ENCODE measurements around the gene SPTBN4. TPM values are rescaled to one million over a fixed set of nuclear protein-coding genes. Genes with fewer than 3 reads are reported as not detected.

Gene SPTBN4
- total RNA-seq (2022) (0.63 and 1.1 TPM in 2 replicates), Bru-seq, nascent RNA (percentile 7 among the genes with signal in this experiment), BruChase-seq, experiment 1, labeled RNA remaining after a 6-hour chase (percentile 5 among the genes with signal in this experiment), BruChase-seq, experiment 2, labeled RNA remaining after a 2-hour chase (percentile 4 among the genes with signal in this experiment)
- long read RNA-seq: 0 reads

- POLR2A ChIA-PET: interaction anchor here (0.6 to 4.6 kb wide), 6 partner anchors 24 to 739 kb away, joined by 3 to 94 read pairs (median 4); partner anchors contain the start of genes COQ8B and ITPKC
- Mint-ChIP-seq H3K9me3 (ENCODE audit: unreplicated experiment) (no peaks in the 10 kb centered on the region), H3K27ac (ENCODE audit: low read depth, unreplicated experiment) (peak within 1 kb of the TSS; percentile 92), H3K4me1 (ENCODE audit: insufficient read depth, unreplicated experiment) (peaks cover 19% of the 10 kb centered on the region), H3K4me3 (ENCODE audit: unreplicated experiment) (peak within 1 kb of the TSS; percentile 98), H3K27me3 (ENCODE audit: insufficient read depth, unreplicated experiment) (no peaks in the 10 kb centered on the region), H3K36me3 (ENCODE audit: insufficient read depth, unreplicated experiment) (peaks cover 6% of the 10 kb centered on the region)
- DNase-seq (ENCODE audit: unreplicated experiment): no peak
- BruUV-seq (replicated peaks): no TSS peak
- CTCF ChIA-PET: interaction anchor here (0.6 to 1.0 kb wide), 5 partner anchors 26 to 139 kb away, joined by 3 to 4 read pairs (median 3); no protein-coding TSS in a partner anchor
- no peak for TF ChIP-seq CTCF (IDR thresholded peaks at IDR 0.05; ENCODE audit: unreplicated experiment)
- intact Hi-C loops (cut with micrococcal nuclease): no loop called here
Measured at GRCh38 chr19:40466985-40467734, at the start of gene SPTBN4. Gene SPTBN4, plus strand, starts transcription at chr19:40467001. Its CDS starts 5,621 bp downstream, at chr19:40472622.

DNA sequence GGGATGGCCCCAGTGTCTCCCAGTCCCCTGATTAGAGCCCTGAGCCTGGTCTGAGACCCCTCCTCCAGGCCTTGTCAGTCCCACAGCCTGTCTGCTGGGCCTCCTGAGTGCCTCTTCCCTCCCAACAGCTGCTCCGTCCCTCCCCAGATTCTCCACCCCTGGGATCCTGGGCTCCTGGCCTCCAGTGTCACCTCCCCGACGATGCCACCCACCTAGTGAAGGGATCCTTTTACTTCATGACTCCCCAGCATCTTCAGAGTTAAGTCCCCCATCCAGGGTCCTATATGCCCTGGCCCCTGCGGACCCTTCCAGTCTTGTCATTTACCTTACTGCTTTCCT lies 49.2 kb upstream of the SPTBN4 start:
- Mint-ChIP-seq H3K27ac (ENCODE audit: low read depth, unreplicated experiment) (peak overlapping the region; percentile 49), H3K36me3 (ENCODE audit: insufficient read depth, unreplicated experiment) (peaks cover 14% of the 10 kb centered on the region), H3K9me3 (ENCODE audit: unreplicated experiment) (no peaks in the 10 kb centered on the region), H3K4me1 (ENCODE audit: insufficient read depth, unreplicated experiment) (peaks cover 12% of the 10 kb centered on the region), H3K27me3 (ENCODE audit: insufficient read depth, unreplicated experiment) (no peaks in the 10 kb centered on the region), H3K4me3 (ENCODE audit: unreplicated experiment) (no peak overlapping the region)
- TF ChIP-seq CTCF (IDR thresholded peaks at IDR 0.05; ENCODE audit: unreplicated experiment): no peak
- no TSS peak for BruUV-seq (replicated peaks)
- intact Hi-C loops (cut with micrococcal nuclease): no loop called here
- DNase-seq (ENCODE audit: unreplicated experiment): no peak
- CTCF ChIA-PET: interaction anchor here (0.9 to 1.7 kb wide), 2 partner anchors 8 to 15 kb away, joined by 7 read pairs; partner anchors contain the start of gene SERTAD1
- POLR2A ChIA-PET: interaction anchor here (0.7 to 1.3 kb wide), 2 partner anchors 9 to 63 kb away, joined by 3 to 5 read pairs; no protein-coding TSS in a partner anchor

DNA sequence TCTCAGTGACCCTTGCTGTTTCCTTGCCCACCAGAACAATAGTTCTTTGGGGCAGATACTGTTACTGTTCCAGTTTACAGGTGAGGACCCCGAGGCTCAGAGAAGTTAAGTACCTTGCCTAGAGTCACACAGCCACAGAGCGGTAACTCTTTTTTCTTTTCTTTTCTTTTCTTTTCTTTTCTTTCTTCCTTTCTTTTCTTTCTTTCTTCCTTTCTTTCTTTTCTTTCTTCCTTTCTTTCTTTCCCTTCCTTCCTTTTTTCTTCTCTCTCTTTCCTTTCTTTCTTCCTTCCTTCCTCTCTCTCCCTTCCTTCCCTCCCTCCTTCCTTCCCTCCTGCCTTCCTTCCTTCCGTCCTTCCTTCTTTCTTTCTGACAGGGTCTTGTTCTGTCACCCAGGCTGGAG lies 48.8 kb upstream of the SPTBN4 start:
- intact Hi-C loops (cut with micrococcal nuclease): no loop called here
- Mint-ChIP-seq H3K4me3 (ENCODE audit: unreplicated experiment) (no peak overlapping the region), H3K27me3 (ENCODE audit: insufficient read depth, unreplicated experiment) (no peaks in the 10 kb centered on the region), H3K4me1 (ENCODE audit: insufficient read depth, unreplicated experiment) (peaks cover 12% of the 10 kb centered on the region), H3K9me3 (ENCODE audit: unreplicated experiment) (no peaks in the 10 kb centered on the region), H3K27ac (ENCODE audit: low read depth, unreplicated experiment) (no peak overlapping the region), H3K36me3 (ENCODE audit: insufficient read depth, unreplicated experiment) (peaks cover 16% of the 10 kb centered on the region)
- DNase-seq (ENCODE audit: unreplicated experiment): no peak
- no peak for TF ChIP-seq CTCF (IDR thresholded peaks at IDR 0.05; ENCODE audit: unreplicated experiment)
- POLR2A ChIA-PET: interaction anchor here (0.5 to 1.5 kb wide), 2 partner anchors 15 to 22 kb away, joined by 3 to 5 read pairs; no protein-coding TSS in a partner anchor
- BruUV-seq (replicated peaks): no TSS peak
- CTCF ChIA-PET: interaction anchor here (0.5 kb wide), 1 partner anchor 13 kb away, joined by 3 read pairs; no protein-coding TSS in a partner anchor

DNA sequence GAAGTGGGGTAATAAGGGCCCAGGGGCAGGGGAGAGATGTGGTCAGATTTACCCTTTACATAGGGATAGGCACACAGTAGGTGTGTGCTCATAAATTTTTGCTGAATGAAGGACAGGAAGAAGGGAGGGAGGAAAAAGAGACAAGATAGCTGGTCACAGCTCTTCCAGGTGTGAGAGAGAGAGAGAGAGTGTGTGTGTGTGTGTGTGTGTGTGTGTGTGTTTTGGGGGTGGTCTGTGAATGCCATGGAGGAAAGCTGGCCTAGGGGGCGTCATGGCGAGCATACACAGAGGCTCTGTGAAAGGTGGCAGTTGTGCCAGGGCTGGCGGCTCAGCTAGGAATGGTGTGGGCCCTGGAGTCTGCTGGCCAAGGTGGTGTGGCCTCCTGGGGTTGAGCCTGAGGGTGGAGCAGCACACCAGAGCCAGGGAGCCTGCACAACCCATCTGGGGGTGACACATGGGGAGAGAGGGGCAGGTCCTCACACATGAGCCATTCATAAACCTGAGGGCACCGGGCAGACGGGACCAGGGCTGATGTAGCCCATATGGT lies 47.7 kb upstream of the SPTBN4 start:
- Mint-ChIP-seq H3K4me1 (ENCODE audit: insufficient read depth, unreplicated experiment) (peaks cover 12% of the 10 kb centered on the region), H3K36me3 (ENCODE audit: insufficient read depth, unreplicated experiment) (peaks cover 16% of the 10 kb centered on the region), H3K27me3 (ENCODE audit: insufficient read depth, unreplicated experiment) (no peaks in the 10 kb centered on the region), H3K27ac (ENCODE audit: low read depth, unreplicated experiment) (peak overlapping the region; percentile 29), H3K9me3 (ENCODE audit: unreplicated experiment) (no peaks in the 10 kb centered on the region), H3K4me3 (ENCODE audit: unreplicated experiment) (no peak overlapping the region)
- ChIA-PET POLR2A (interaction anchor here (1.5 kb wide), 1 partner anchor 16 kb away, joined by 5 read pairs; no protein-coding TSS in a partner anchor), CTCF (interaction anchor here (0.6 to 2.6 kb wide), 5 partner anchors 10 to 121 kb away, joined by 3 to 9 read pairs (median 3); no protein-coding TSS in a partner anchor)
- DNase-seq (ENCODE audit: unreplicated experiment): no peak
- intact Hi-C loops (cut with micrococcal nuclease): no loop called here
- TF ChIP-seq CTCF (IDR thresholded peaks at IDR 0.05; ENCODE audit: unreplicated experiment): no peak
- BruUV-seq (replicated peaks): no TSS peak
